ENCODE results near the gene PLA2G3. TPM values are rescaled to one million over a fixed set of nuclear protein-coding genes. Genes with fewer than 3 reads are reported as not detected.
"Not testable (repeated sequence)": the region's sequence is repeated elsewhere in the genome, so short reads cannot be mapped to it uniquely, and the experiment has no call there.

Gene PLA2G3
- total RNA-seq, 1 experiment from 2014 or later: not detected

DNA sequence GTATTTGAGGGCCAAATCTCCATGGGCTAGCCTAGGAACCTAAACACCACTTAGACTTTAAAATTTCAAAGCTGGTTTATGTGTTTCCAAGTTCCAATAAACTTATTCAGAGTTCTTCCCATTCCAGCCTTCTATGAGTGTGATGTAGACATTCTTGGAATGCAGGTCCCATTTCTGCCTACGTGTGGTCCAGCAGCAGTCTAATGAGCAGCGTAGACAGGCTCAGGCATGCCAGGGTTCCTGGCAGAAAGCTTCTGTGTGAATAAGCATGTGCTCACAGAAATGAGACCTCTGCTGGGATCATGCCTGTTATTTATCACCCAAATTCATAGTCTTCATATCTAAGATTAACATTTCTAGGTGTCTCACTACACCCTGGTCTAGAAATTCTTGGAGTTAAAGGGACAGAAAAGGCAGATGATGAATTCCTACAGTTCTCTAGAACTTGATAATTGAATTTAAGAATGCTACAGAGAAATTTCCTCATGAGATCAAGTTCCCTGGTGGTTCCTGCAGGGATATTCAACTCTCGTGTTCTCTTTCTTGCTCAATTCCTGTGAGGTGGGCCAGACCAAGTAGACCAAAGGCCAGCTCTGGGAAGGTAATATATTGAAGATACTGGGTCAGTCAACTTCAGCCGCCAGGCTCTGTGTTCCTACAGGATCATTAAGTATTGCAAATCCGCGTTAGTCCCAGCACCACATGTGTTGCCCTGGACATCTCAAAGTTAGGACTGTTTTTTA, 37.3 kb upstream of the PLA2G3 start:
- Mint-ChIP-seq H3K9me3 (ENCODE audit: unreplicated experiment) (no peaks in the 10 kb centered on the region), H3K4me3 (ENCODE audit: unreplicated experiment) (no peak overlapping the region), H3K4me1 (ENCODE audit: low read depth, unreplicated experiment) (peaks cover 9% of the 10 kb centered on the region), H3K27me3 (ENCODE audit: insufficient read depth, unreplicated experiment) (no peaks in the 10 kb centered on the region), H3K36me3 (ENCODE audit: insufficient read depth, unreplicated experiment) (peaks cover 4% of the 10 kb centered on the region), H3K27ac (ENCODE audit: unreplicated experiment) (no peak overlapping the region)
- Histone ChIP-seq H3K9me3 (peaks cover 3% of the 10 kb centered on the region; the same call in 1 of the 2 replicates), H3K4me3 (ENCODE audit: low read depth, low read length) (no peak overlapping the region), H3K36me3 (ENCODE audit: control insufficient read depth, insufficient read depth, low read length) (no peaks in the 10 kb centered on the region), H3K27me3 (replicated peaks; ENCODE audit: control insufficient read depth, insufficient read depth, low read length) (no peaks in the 10 kb centered on the region), H3K4me1 (peaks cover 3% of the 10 kb centered on the region; the same call in 1 of the 2 replicates)
- CTCF ChIA-PET: no interaction called here
- intact Hi-C loops (cut with micrococcal nuclease; ENCODE audit: unreplicated experiment): no loop called here
- no TSS peak for BruUV-seq (replicated peaks)
- TF ChIP-seq, protein P1, sequence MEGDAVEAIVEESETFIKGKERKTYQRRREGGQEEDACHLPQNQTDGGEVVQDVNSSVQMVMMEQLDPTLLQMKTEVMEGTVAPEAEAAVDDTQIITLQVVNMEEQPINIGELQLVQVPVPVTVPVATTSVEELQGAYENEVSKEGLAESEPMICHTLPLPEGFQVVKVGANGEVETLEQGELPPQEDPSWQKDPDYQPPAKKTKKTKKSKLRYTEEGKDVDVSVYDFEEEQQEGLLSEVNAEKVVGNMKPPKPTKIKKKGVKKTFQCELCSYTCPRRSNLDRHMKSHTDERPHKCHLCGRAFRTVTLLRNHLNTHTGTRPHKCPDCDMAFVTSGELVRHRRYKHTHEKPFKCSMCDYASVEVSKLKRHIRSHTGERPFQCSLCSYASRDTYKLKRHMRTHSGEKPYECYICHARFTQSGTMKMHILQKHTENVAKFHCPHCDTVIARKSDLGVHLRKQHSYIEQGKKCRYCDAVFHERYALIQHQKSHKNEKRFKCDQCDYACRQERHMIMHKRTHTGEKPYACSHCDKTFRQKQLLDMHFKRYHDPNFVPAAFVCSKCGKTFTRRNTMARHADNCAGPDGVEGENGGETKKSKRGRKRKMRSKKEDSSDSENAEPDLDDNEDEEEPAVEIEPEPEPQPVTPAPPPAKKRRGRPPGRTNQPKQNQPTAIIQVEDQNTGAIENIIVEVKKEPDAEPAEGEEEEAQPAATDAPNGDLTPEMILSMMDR (IDR thresholded peaks at IDR 0.05; ENCODE audit: insufficient read depth in 1 of 2, low read depth in 1 of 2, low read length in 1 of 2, severe bottlenecking in 1 of 2, unreplicated experiment in 1 of 2): no peak
- POLR2A ChIA-PET: interaction anchor here (1.3 kb wide), 1 partner anchor 208 kb away, joined by 4 read pairs; the partner anchor contains the start of gene TUG1
- no peak for DNase-seq

DNA sequence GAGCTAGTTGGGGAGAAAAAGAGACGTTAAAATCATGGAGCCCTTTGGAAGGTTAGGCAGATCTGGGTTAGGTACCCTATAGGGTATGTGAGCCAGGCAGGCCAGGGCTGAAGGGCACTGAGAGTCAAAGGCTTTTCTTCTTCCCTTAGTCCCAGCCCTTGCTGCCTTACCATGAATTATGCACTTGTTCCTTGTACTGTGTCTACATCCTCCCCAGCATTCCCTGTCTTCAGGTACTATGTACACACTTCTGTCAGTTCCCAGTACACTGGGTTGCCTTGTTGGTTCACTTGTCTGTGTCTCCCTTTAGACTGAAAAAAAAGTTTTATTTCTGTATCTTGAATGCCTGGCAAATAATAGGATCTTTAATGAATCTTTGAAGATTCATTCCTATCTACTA, 36.6 kb upstream of the PLA2G3 start:
- Mint-ChIP-seq H3K36me3 (ENCODE audit: insufficient read depth, unreplicated experiment) (peaks cover 4% of the 10 kb centered on the region), H3K27me3 (ENCODE audit: insufficient read depth, unreplicated experiment) (no peaks in the 10 kb centered on the region), H3K27ac (ENCODE audit: unreplicated experiment) (no peak overlapping the region), H3K4me3 (ENCODE audit: unreplicated experiment) (no peak overlapping the region), H3K9me3 (ENCODE audit: unreplicated experiment) (no peaks in the 10 kb centered on the region), H3K4me1 (ENCODE audit: low read depth, unreplicated experiment) (peaks cover 9% of the 10 kb centered on the region)
- DNase-seq: no peak
- no peaks in the 10 kb centered on the region for H3K27me3 ChIP-seq (replicated peaks; ENCODE audit: control insufficient read depth, insufficient read depth, low read length)
- intact Hi-C loops (cut with micrococcal nuclease; ENCODE audit: unreplicated experiment): no loop called here
- CTCF ChIA-PET: no interaction called here
- no peaks in the 10 kb centered on the region for H3K36me3 ChIP-seq (ENCODE audit: control insufficient read depth, insufficient read depth, low read length)
- no TSS peak for BruUV-seq (replicated peaks)
- peaks cover 3% of the 10 kb centered on the region; the same call in 1 of the 2 replicates for H3K4me1 ChIP-seq
- H3K4me3 ChIP-seq (ENCODE audit: low read depth, low read length): no peak overlapping the region
- TF ChIP-seq, protein P1 (IDR thresholded peaks at IDR 0.05; ENCODE audit: insufficient read depth in 1 of 2, low read depth in 1 of 2, low read length in 1 of 2, severe bottlenecking in 1 of 2, unreplicated experiment in 1 of 2): no peak
- POLR2A ChIA-PET: interaction anchor here (1.3 kb wide), 1 partner anchor 208 kb away, joined by 4 read pairs; the partner anchor contains the start of gene TUG1
- peaks cover 3% of the 10 kb centered on the region; the same call in 1 of the 2 replicates for H3K9me3 ChIP-seq

DNA sequence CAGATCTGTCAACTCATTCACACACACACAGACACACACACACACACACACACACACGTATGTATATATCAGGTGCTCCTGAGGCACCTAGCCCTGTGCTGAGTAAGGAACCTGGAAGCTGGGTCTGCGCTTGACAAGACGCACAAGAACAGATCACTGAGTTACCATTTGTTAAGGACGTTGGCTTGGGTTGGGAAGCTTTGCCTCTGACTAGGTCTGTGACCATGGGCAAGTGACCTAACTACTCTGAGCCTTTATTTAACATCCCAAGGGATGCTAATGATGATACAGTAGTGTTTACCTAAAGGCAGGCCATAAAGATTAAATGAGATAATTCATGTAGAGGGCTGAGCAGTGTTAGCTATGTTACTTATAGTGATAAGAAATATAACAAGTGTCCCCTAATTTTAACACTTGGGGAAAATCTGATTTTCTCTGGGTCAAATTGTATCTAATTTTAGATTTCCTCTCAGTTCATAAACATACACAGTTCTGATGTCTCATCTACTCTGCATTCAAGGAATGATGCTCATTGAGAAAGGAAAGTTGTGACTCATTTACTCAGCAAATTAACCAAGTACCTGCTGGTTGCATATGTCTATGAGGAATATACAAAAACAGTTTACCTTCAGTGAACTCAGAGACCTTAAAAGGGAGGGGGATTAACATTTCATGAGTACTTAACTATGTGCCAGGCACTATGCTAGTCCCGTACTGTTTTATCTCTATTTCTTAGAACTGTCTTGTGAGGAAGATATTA, 33.3 kb upstream of the PLA2G3 start:
- intact Hi-C loops (cut with micrococcal nuclease; ENCODE audit: unreplicated experiment): no loop called here
- no peak for DNase-seq
- TF ChIP-seq, protein P1 (IDR thresholded peaks at IDR 0.05; ENCODE audit: insufficient read depth in 1 of 2, low read depth in 1 of 2, low read length in 1 of 2, severe bottlenecking in 1 of 2, unreplicated experiment in 1 of 2): no peak
- no TSS peak for BruUV-seq (replicated peaks)
- peaks cover 9% of the 10 kb centered on the region for H3K4me1 Mint-ChIP-seq (ENCODE audit: low read depth, unreplicated experiment)
- CTCF ChIA-PET: no interaction called here
- peaks cover 10% of the 10 kb centered on the region for H3K36me3 Mint-ChIP-seq (ENCODE audit: insufficient read depth, unreplicated experiment)
- H3K4me1 ChIP-seq: no peaks in the 10 kb centered on the region; the same call in 1 of the 2 replicates
- H3K36me3 ChIP-seq (ENCODE audit: control insufficient read depth, insufficient read depth, low read length): no peaks in the 10 kb centered on the region
- no peaks in the 10 kb centered on the region for H3K27me3 Mint-ChIP-seq (ENCODE audit: insufficient read depth, unreplicated experiment)
- no peak overlapping the region for H3K4me3 Mint-ChIP-seq (ENCODE audit: unreplicated experiment)
- H3K27ac Mint-ChIP-seq (ENCODE audit: unreplicated experiment): no peak overlapping the region
- no peaks in the 10 kb centered on the region for H3K9me3 ChIP-seq
- POLR2A ChIA-PET: no interaction called here
- no peaks in the 10 kb centered on the region for H3K27me3 ChIP-seq (replicated peaks; ENCODE audit: control insufficient read depth, insufficient read depth, low read length)
- H3K9me3 Mint-ChIP-seq (ENCODE audit: unreplicated experiment): no peaks in the 10 kb centered on the region
- no peak overlapping the region for H3K4me3 ChIP-seq (ENCODE audit: low read depth, low read length)

DNA sequence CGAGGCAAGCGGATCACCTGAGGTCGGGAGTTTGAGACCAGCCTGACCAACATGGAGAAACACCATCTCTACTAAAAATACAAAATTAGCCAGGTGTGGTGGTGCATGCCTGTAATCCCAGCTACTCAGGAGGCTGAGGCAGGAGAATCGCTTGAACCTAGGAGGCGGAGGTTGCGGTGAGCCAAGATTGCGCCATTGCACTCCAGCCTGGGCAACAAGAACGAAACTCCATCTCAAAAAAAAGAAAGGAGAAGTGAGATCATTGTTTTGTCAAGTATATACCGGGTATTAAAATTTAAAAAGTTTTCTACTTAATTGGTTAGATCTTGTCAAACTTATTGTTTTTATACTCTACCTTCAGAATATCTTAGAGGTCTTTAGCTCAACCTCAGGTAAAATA, 31.4 kb upstream of the PLA2G3 start:
- BruUV-seq (replicated peaks); H3K4me3 Mint-ChIP-seq (ENCODE audit: unreplicated experiment); H3K27me3 ChIP-seq (replicated peaks; ENCODE audit: control insufficient read depth, insufficient read depth, low read length); intact Hi-C loops (cut with micrococcal nuclease; ENCODE audit: unreplicated experiment); DNase-seq; H3K4me1 ChIP-seq; H3K4me1 Mint-ChIP-seq (ENCODE audit: low read depth, unreplicated experiment); H3K9me3 Mint-ChIP-seq (ENCODE audit: unreplicated experiment); H3K27ac Mint-ChIP-seq (ENCODE audit: unreplicated experiment); H3K27me3 Mint-ChIP-seq (ENCODE audit: insufficient read depth, unreplicated experiment); H3K4me3 ChIP-seq (ENCODE audit: low read depth, low read length); H3K9me3 ChIP-seq; H3K36me3 ChIP-seq (ENCODE audit: control insufficient read depth, insufficient read depth, low read length): not testable (repeated sequence)
- POLR2A ChIA-PET: interaction anchor here (0.6 kb wide), 1 partner anchor 8 kb away, joined by 3 read pairs; no protein-coding TSS in a partner anchor
- peaks cover 20% of the 10 kb centered on the region for H3K36me3 Mint-ChIP-seq (ENCODE audit: insufficient read depth, unreplicated experiment)
- CTCF ChIA-PET: interaction anchor here (0.7 kb wide), 1 partner anchor 11 kb away, joined by 4 read pairs; no protein-coding TSS in a partner anchor

Measured in Caco-2 (cell line).